ENCODE measurements around the gene AZIN2.
"Not testable (repeated sequence)": the region's sequence is repeated elsewhere in the genome, so short reads cannot be mapped to it uniquely, and the experiment has no call there.

AZIN2 gene

DNA sequence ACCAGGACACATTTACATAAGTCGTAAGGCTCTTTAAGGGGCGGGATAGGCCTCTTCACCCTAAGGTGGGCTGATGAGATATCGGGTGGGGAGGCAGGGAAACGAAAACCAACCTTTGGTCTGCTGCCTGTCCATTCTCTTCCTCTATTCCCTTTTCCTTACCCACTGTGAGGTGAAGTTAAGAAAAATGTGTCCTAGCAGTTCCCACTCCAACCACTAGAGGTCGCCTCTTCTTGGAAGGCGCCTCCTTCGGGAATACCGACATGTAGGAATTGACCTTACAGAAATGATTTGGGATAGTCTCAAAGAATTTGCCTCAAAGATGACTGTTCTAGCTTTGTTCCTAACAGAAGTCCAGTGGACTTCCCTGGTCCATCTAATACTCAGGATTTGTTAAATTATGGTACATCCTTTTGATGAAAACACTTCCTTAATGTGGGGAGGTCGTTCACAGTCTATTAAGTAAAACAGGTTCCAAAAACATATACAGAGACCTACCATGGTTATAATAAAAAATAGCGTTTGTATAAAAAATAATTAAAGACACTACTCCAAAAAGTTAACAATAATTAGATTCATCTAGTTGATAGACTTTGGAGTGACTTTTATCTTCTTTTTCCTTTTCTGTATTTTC is 14.1 kb downstream of the AZIN2 start:
- peak; percentile 83 for DNase-seq (ENCODE audit: low read depth)

DNA sequence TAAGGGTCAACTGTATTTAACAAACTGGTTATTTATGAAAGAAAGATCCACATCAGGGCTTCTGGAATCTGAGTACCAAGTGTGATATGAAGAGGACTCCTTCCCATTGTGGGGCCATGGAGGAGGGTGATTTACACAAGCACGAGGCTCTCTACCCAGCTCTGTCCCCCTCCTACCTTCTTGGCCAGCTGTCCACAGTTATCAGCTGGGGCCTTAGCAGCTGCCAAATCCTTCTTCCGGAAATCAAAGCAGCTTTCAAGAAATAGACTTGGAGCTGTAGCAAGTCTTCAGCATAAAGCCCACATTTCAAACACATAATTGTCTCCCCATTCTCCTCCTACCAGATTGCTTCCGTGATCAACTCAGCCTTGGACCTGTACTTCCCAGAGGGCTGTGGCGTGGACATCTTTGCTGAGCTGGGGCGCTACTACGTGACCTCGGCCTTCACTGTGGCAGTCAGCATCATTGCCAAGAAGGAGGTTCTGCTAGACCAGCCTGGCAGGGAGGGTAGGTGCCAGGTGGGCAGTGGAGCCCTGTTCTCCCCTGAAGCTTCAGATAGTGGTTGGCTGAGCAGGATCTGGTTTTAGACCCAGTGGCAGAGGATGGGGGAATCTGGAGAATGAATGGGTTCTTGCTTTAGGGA is 15.5 kb downstream of the AZIN2 start:
- DNase-seq (ENCODE audit: low read depth) = no peak

DNA sequence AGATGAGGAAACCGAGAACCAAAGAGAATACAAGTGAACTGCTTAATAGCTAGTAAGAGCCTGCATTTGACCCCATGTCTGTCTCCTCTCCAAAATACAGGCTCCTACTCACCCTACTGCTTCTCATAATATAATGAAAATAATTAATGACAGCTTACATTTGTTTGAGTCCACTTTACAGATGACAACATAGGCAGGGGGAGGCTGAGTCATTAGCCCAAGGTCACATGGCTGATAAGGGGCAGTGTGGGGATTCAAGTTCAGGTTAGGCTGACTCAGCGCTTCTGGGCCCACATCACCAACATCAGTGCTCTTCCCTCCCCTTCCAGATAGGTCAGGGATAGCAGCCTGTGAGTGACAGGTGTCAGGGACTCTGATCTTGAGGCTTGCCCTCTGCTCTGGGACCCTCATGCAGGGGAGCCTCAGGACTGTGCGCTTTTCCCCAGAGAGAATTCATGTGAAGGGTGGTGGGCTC is 16.2 kb downstream of the AZIN2 start:
- DNase-seq (ENCODE audit: low read depth) = peak; percentile 53

DNA sequence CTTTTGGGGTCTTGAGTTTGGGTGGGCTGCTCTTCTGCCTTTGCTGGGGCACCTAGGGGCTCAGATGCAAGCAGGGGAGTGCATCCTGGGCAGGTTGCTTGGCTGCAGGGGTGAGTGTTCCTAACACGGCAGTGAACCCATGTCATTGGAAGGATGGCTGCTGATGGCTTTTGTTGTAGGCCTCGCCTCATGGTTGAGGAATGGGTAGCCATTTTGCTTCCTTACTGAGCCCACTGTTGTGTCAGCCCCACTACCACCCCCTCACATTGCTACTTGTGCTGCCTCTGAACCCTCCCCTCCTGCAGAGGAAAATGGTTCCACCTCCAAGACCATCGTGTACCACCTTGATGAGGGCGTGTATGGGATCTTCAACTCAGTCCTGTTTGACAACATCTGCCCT is 16.8 kb downstream of the AZIN2 start:
- no peak for DNase-seq (ENCODE audit: low read depth)

DNA sequence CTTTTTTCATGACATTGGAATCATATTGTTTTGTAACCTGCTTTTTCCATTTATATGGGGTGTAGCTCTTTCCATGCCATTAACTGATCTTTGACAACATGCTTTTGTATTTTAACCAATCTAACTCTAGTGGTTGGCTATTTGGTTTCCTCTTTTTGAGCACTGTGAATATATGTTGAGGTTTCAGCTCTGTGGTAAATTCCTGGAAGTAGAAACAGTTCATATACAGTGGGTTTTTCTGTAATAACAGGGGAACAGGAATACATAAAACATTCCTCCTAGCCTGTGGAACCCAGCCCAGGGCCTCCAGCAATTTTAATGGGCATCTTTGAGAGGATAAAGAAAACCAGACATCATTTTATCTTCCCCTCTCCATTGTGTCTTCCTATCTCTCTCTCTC is 17.4 kb downstream of the AZIN2 start:
- DNase-seq (ENCODE audit: low read depth) = peak; percentile 15

DNA sequence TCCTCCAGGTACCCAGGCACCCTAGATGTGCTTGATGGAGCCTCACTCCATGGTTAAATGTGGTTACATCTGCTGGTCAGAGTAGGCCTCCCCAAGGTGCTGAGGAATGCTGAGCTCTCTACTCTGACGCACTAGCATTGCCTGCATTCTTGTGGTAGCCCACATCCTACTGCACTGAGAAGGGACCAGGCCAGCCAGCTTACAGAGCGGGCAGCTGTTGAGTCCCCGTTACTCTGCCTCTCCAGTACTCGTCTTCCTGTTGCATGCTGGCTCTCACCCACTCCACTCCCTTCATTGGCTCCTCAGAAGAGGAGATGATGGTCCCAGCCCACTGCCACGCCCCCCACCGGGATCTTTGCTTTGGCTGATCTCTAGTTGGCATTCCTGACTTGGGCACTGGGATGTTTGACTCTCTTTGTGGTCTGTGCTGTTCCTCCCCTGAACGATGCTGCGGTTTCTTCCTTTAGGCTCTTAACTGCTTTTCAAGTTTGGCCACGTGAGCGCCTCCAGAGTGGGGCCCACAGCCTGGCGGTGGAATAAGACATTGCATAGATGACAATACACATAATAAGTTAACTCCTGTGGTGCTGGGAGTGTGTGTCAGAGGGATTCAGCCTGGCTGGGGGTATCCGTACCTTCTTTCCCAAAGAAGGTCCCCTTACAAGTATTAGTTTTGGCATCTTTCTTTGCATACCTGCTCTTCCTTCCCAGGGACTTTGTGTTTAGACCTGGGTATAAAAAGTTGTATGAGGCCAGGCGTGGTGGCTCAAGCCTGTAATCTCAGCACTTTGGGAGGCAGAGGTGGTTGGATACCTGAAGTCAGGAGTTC is 18.6 kb downstream of the AZIN2 start:
- peak; percentile 100 for DNase-seq (ENCODE audit: low read depth)

DNA sequence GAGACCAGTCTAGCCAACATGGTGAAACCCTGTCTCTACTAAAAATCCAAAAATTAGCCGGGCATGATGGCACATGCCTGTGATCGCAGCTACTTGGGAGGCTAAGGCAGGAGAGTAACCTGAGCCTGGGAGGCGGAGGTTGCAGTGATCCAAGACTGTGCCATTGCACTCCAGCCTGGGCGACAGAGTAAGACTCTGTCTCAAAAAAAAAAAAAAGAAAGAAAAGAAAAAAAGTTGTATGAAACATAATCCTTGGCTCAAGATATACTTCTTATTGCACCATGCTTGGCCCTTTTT is 19.1 kb downstream of the AZIN2 start:
- not testable (repeated sequence) for DNase-seq (ENCODE audit: low read depth)

DNA sequence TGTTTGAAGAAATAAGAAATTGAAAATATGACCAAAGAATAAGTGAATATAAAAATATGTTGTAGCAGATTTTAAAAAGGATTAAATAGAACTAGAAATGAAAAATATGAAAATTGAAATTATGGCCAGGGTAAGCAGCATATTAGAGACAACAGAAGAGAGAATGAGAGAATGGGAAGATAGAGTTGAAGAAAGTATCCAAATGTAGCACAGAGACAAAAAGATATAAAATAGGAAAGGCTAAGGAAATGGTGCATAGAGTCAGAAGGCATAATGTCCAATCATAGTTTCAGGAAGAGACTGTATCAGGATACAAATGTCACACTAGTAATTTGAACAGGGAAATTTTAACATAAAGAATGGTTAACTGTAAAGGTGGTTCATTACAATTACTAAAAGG is 29.5 kb downstream of the AZIN2 start:
- no peak for DNase-seq (ENCODE audit: low read depth)

DNA sequence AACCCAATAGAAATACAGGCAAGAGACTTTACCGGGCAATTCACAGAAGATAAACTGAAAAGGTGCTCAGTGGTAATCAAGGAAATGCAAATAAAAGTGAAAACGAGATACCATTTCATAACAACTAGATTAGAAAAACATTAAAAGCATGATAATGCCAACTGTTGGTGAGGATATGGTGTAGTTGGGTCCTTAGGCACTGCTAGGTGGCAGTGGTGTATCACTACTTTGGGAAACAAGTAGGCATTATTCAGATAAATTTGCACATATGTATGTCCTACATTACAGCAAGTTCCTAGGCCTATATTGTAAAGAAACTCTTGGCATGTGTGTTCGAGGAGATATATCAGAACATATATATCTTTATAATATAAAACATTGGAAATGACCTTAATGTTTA is 31.0 kb downstream of the AZIN2 start:
- DNase-seq (ENCODE audit: low read depth) = peak; percentile 52

DNA sequence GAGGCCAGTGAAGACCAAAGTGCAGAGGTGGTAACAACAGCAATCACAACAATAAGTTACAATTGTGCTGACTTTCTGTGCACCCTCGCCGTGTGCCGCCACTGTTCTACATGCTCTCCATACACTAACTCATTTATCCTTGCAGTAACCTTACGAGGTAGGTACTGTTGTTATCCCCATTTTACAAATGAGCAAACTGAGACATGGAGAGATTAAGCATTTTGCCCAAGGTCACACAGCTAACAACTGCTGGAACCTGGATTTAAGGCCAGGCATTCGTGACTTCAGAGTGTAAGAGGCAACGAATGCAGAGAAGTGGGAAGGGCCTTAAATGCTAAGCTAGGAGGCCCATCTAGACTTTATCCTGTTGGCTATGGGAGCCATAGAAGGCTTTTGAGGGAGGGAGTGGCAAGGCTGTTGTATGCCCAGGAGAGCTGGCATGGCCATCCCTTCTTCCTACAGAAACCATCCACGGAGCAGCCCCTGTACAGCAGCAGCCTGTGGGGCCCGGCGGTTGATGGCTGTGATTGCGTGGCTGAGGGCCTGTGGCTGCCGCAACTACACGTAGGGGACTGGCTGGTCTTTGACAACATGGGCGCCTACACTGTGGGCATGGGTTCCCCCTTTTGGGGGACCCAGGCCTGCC is 36.6 kb downstream of the AZIN2 start:
- no peak for DNase-seq (ENCODE audit: low read depth)

DNA sequence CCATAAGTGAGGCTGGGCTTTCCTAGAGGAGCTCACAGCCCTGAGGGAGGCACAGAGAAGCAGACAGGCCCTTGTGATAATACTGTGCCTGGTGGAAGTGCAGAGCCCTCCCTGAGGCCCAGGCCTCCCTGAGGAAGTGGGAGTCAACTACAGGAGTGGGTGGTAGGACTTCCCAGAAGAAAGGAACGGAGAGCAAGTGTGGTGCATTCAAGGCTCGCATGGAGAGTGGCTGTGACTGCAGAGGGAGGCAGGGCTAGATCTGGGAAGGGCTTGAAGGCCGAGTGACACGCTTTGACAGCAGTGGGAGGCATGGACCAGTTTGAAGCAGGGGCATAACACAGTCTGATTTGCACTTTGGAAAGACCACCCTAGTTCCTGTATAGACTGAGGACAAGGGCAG is 37.3 kb downstream of the AZIN2 start:
- no peak for DNase-seq (ENCODE audit: low read depth)

DNA sequence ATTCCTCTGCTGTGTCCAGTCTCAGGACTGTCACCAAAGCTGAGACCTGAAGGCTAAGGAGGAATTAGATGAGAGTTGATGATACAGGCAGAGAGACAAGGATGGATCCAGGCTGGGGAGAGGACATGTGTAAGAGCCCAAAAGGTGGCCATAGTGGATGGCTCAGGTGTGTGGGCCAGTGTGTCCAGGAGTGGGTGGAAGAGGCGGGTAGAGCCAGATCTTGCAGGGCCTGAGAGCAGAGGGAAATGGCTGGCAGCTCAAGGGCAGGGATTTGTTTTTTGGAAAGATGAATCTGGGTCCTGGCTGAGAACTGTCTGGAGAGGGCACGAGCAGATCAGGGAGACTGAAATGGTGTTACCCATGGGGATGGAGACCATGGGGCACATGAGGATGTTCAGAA is 38.1 kb downstream of the AZIN2 start:
- no peak for DNase-seq (ENCODE audit: low read depth)

DNA sequence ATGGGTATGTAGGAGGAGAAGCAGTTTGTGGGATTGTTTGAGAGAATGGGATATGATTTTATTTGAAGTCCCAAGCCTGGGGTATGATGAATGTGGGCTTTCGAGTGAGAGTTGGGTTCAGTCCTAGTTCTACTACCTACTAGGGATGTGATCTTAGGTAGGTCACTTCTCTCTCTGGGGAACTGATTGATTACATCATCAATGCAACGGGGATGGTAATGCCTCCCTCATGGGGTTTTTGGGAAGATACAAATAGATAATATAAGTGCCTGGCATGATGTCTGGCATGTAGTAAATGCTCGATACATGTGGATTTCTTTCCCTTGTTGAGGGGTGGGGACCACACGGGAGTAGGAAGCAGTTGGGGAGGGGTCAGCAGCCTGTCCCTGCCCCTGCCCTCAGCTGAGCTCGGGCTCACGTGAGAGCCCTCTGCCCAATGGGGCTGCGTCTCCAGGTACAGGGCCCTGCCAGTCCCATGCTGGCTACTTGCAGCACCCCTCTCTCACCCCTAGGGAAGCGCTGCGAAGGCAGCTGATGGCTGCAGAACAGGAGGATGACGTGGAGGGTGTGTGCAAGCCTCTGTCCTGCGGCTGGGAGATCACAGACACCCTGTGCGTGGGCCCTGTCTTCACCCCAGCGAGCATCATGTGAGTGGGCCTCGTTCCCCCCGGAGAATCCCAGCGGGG is 38.7 kb downstream of the AZIN2 start:
- DNase-seq (ENCODE audit: low read depth) = no peak

DNA sequence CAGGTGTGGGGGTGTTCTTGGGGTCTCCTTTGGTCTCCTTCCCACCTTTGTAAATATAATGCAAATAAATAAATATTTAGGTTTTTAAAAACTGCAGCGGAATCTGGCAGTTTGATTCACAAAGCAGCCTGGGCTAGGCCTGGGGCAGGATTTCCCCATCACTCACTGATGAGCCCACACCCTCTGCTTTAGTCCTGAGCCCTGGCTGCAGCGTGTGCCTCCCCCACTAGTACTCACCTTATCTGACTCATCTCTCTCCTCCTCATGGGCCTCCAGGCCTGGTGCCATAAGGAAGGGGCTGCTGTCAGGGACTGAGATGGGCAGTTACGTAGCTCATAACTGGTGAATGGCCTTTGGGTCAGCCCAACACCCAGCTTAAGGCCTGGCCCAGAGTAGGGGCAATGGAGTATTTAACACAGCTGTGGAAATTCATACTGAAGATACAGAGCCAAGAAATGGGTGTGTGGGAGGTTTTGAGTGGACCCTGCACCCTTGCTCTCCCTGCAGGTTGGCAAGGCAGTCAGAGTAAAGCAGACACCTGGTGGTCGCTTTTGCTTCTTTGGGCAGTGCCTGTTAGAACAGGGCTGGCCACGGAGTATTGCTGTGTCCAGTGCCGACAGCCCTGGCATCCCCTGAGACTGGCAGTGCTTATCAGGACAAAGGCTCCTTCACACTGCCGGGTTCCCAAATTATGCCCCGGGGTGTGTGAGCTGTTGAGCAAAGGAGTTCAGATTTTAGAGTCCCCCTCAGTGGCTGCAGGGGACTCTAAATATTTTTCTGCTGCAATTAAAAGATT is 39.7 kb downstream of the AZIN2 start:
- DNase-seq (ENCODE audit: low read depth) = peak; percentile 62

DNA sequence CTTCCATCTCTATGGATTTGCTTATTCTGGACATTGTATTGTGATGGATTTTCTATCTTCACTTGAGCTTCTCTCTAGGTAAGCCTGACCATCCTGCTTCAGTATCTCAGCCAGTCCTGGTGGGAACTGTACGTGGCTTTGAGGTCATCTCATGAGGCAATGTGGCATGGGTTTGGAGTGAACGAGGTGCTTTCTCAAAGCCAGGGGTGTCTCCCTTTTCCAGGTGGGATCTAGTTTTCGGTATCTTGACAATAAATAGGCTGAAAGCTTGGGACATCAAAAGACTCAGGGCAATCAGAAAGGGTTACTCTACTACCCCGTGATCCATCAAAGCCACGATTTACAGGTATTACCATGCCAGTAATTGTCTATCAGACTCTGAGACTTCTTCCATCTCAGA is 40.8 kb downstream of the AZIN2 start:
- DNase-seq (ENCODE audit: low read depth) = no peak

DNA sequence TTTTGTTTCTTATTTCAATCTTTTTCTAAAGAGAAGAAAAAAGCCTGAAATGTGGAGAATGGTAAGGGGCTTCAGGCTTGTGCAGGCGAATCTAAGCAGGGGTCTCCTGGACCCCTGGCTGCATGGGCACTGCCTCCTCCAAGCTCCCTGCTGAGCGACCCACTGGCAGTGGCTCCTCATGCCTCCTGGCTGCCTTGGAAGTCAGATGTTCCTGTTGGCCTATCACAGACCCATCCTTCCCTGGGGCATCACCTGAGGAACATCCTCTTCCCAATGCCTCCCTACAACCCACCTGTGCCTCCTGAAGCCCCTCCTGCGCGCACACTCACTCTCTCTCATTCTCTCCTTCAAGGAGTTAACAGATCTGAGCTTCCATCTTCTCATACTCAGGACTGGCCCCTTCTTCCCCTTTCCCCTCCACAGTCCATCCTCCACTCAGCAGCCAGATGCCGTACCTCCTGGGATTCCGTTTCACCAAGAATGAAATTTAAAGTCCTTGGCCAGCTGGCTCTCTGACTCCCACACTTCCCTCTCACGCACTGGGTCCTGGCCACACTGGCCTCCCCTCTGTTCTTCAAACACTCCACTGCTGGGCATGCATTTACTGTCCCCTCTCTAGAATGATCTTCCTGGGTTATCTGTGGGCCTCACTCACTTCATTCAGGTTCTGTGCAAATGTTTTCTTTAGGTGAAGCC is 41.7 kb downstream of the AZIN2 start:
- DNase-seq (ENCODE audit: low read depth) = no peak

DNA sequence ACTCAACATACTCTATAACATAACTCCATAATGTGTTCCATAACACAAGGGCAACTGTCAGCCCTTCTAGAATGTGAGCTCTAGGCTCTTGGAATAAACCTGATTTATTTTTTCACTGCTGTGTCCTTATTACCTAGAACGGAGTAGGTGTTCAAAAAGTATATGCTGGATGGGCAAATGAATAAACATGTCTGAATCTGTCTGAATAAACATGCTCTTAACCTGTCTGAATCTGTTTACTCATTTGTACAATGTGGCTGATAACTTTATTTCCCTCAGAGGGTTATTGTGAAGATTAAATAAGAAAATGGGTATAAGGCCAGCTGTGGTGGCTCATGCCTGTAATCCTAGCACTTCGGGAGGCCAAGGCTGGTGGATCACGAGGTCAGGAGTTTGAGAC is 42.3 kb downstream of the AZIN2 start:
- no peak for DNase-seq (ENCODE audit: low read depth)

DNA sequence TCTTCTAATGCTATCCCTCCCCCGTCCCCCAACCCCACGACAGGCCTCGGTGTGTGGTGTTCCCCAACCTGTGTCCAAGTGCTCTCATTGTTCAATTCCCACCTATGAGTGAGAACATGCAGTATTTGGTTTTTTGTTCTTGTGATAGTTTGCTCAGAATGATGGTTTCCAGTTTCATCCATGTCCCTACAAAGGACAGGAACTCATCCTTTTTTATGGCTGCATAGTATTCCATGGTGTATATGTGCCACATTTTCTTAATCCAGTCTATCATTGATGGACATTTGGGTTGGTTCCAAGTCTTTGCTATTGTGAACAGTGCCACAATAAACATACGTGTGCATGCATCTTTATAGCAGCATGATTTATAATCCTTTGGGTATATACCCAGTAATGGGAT is 43.7 kb downstream of the AZIN2 start:
- DNase-seq (ENCODE audit: low read depth) = not testable (repeated sequence)

DNA sequence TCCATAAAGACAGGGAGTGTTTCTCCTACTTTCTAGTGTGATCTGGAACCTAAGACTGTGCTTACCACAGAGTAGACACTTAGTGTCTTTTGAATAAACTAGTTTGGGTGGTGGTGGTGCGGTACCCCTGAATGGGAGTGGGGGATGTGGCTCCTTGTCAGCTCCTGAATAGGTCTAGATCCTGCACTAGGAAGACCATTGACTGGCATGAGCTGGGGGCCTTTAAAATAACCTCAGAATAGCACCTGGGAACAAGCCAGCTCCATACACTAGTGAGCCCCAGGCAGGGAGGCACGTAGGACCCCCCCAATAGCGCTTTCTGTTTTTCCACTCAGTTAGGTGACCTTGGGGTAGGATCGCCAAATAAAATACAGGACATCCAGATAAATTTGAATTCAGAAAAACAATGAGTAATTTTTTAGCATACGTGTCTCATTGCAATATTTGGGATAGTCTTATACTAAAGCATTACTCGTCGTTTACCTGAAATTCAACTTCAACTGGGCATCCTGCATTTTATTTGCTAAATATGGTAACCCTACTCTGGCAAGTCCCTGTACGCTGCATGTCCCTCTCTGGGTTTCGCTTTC is 45.6 kb downstream of the AZIN2 start:
- DNase-seq (ENCODE audit: low read depth) = no peak
